Measurements from ENCODE around the gene CDK11B. TPM values are rescaled to one million over a fixed set of nuclear protein-coding genes. Genes with fewer than 3 reads are reported as not detected.

The CDK11B gene
- total RNA-seq, 1 experiment from 2014 or later, result 30.1 TPM

GRCh38 chr1:1602968-1603506, 55.8 kb downstream of the CDK11B start:
- Mint-ChIP-seq H3K4me3 (no peak overlapping the region), H3K36me3 (ENCODE audit: insufficient read depth in 1 of 3, low read depth in 3 of 3) (no peaks in the 10 kb centered on the region), H3K9me3 (no peaks in the 10 kb centered on the region), H3K27me3 (ENCODE audit: low read depth) (peaks cover 55% of the 10 kb centered on the region), H3K4me1 (peaks cover 4 to 7% of the 10 kb centered on the region in 2 experiments; a peak in 3 of 4 replicates), H3K27ac (peak overlapping the region in 1 of 3 experiments; percentile 32; a peak in 1 of 7 replicates)
- Histone ChIP-seq H3K14ac (ENCODE audit: insufficient read depth, low read length) (no peak overlapping the region; the same call in 1 of the 2 replicates), H2BK5ac (ENCODE audit: insufficient read length, low read length) (no peak overlapping the region), H4K5ac (ENCODE audit: insufficient read length, low read depth, low read length) (no peak overlapping the region), H3K4me2 (ENCODE audit: insufficient read depth, insufficient read length, low read length) (no peak overlapping the region), H2BK120ac (ENCODE audit: low read depth, low read length, poor library complexity, severe bottlenecking) (no peak overlapping the region), H4K8ac (replicated peaks; ENCODE audit: insufficient read length, low read depth, low read length) (no peak overlapping the region), H3T11ph (ENCODE audit: low read length) (no peak overlapping the region), H3K23ac (ENCODE audit: insufficient read length, low read depth, low read length) (no peak overlapping the region), H4K91ac (ENCODE audit: insufficient read length, low read depth, low read length) (no peak overlapping the region), H3K23me2 (ENCODE audit: insufficient read length, low read depth, low read length, poor library complexity, severe bottlenecking) (peaks cover 8% of the 10 kb centered on the region), H2AFZ (ENCODE audit: low read length) (no peak overlapping the region), H3K27me3 (ENCODE audit: insufficient read depth, low read length) (no peaks in the 10 kb centered on the region; the same call in 1 of the 2 replicates), H3K9me3 (ENCODE audit: control insufficient read depth, low read depth, low read length) (no peaks in the 10 kb centered on the region), H3K27ac (ENCODE audit: insufficient read length, low read depth, low read length) (no peak overlapping the region), H3K18ac (ENCODE audit: insufficient read length, low read depth, low read length) (no peak overlapping the region), H2BK20ac (ENCODE audit: low read depth, low read length, poor library complexity, severe bottlenecking) (no peak overlapping the region), H2AK5ac (ENCODE audit: insufficient read length, low read length) (no peak overlapping the region), H3K9ac (ENCODE audit: extremely low read depth, insufficient read length, low read length) (no peak overlapping the region), H4K20me1 (ENCODE audit: control insufficient read depth, insufficient read depth, insufficient read length) (no peaks in the 10 kb centered on the region), H3K56ac (ENCODE audit: insufficient read length, low read depth, low read length) (no peak overlapping the region), H3K79me2 (ENCODE audit: insufficient read depth, low read length) (no peaks in the 10 kb centered on the region), H2BK12ac (ENCODE audit: insufficient read length, low read depth, low read length) (no peak overlapping the region), H2BK15ac (ENCODE audit: low read depth, low read length) (no peak overlapping the region), H3K4me1 (ENCODE audit: insufficient read depth, low read length) (no peaks in the 10 kb centered on the region), H3K79me1 (ENCODE audit: insufficient read depth, low read depth, low read length, poor library complexity, severe bottlenecking) (no peaks in the 10 kb centered on the region), H3K4ac (ENCODE audit: low read depth, low read length) (no peak overlapping the region)
- TF ChIP-seq CTCF (conservative IDR thresholded peaks at IDR 0.05), result no peak
- DNase-seq, result no peak
- no CpG with 5 or more reads among the region's 13 CpGs for WGBS (ENCODE audit: extremely low coverage, insufficient read length, low lambda C conversion rate)

Data from H9 (cell line).